Measurements from ENCODE around the gene QPCTL.

Gene QPCTL

GRCh38 chr19:45701676-45702075, 9.2 kb downstream of the QPCTL start:
- no peak overlapping the region for H3K27ac ChIP-seq
- TF ChIP-seq ZFX (IDR thresholded peaks at IDR 0.05) (no peak), CTCF (conservative IDR thresholded peaks at IDR 0.05) (no peak)

DNA sequence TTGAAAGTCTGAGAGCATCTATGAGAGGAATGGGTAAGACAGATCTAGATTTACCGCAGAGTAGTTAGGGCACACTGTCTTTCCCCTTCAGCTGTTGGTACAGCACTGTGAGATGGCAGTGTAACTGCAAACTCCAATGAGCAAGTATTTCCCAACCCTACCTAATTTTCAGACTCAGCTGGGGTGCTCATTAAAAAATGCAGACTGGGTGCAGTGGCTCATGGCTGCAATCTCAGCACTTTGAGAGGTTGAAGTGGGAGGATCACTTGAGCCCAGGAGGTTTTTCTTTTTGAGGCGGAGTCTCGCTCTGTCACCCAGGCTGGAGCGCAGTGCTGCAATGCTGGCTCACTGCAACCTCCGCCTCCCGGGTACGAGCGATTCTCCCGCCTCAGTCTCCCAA, 12.6 kb downstream of the QPCTL start:
- no peak for TF ChIP-seq CTCF (conservative IDR thresholded peaks at IDR 0.05)
- no peak for TF ChIP-seq ZFX (IDR thresholded peaks at IDR 0.05)
- no peak overlapping the region for H3K27ac ChIP-seq

GRCh38 chr19:45705710-45706415, 13.4 kb downstream of the QPCTL start:
- TF ChIP-seq CTCF (conservative IDR thresholded peaks at IDR 0.05): no peak
- TF ChIP-seq ZFX (IDR thresholded peaks at IDR 0.05): no peak

GRCh38 chr19:45710356-45711130, 18.1 kb downstream of the QPCTL start:
- TF ChIP-seq ZFX (IDR thresholded peaks at IDR 0.05) (no peak), CTCF (conservative IDR thresholded peaks at IDR 0.05) (no peak)
- H3K27ac ChIP-seq: no peak overlapping the region

More at GRCh38 chr19:45705710-45706415, 13.4 kb downstream of the QPCTL start:
- no peak overlapping the region for H3K27ac ChIP-seq

DNA sequence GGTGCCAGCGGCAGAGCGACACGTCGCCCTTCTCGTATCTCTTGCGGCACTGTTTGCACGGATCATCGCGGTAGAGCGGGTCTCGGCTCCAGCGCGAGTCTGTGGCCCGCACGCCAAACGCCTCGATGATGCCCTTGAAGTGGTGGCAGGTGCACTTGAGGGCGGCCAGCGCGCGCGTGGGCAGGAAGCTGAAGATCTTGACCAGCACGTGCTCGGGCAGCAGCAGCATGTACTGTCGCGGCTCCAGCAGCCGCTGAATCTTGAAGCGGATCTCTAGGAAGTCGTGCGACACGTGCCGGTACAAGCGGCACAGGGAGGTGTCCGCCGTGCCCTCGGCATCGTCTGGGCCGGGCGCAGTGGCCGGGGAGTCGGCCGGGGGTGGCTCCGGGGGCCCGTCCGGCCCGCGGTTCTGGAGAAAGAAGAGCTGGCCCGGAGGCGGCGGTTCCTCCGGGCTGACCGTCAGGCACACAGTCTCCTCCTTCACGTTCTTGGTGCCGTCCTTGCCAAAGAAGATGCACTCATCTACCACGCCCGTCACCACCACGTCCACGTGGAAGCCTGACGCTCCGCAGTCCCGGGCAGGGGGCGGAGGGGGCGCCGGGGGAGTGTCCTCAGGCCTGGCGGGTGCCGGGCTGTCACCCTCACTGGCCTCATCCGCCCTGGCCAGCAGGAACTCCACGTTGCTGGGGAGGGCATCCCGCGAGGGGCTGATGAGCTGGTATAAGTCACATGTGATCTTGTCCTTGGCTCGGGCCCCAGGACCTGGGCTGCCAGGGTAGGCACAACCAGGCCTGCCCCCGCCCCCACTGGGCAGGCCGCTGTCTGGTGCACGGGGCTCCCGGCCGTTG, 19.6 kb downstream of the QPCTL start:
- H3K27ac ChIP-seq: no peak overlapping the region
- TF ChIP-seq ZFX (IDR thresholded peaks at IDR 0.05): no peak
- TF ChIP-seq CTCF (conservative IDR thresholded peaks at IDR 0.05): no peak

DNA sequence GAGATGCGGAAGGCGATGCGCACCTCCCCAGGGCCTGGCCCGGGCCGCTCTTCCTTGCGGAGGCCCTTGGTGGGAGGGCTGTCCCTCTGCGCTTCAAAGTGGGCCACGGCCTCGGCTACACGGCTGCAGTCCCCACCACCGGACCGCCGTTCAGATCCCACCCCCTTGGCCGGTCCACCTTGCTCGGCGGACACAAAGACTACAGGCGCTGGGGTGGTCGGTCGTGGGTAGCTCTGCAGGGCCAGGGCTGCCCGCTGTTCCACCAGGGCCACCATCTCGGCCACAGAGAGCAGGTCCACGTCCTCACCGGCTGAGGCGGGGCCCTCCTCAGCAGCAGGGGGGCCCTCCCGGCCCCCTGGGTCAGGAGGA, 20.2 kb downstream of the QPCTL start:
- TF ChIP-seq ZFX (IDR thresholded peaks at IDR 0.05): no peak
- no peak for TF ChIP-seq CTCF (conservative IDR thresholded peaks at IDR 0.05)

More for the DNA sequence above, 20.2 kb downstream of the QPCTL start:
- H3K27ac ChIP-seq: no peak overlapping the region
